Mesenchymal stem cell (in vitro differentiated cells and primary cell): ENCODE results near the gene HEYL.
A peak's percentile ranks its signal among the peaks of the same experiment; 100 is the strongest.

ENCODE experiments used
- DNase-seq: peaks from one replicate; pipeline ENCODE4 v3.0.0-alpha.2; 2013
- H2AFZ ChIP-seq: one replicate; pipeline ENCODE4 v1.6.1; 2013; ENCODE audit warnings: low read depth, mild to moderate bottlenecking, control low read depth, inconsistent platforms, low read length, moderate library complexity
- H2AK5ac ChIP-seq: 2 replicates; pipeline ENCODE4 v1.6.1; 2013; ENCODE audit warnings: low read length, moderate library complexity, mild to moderate bottlenecking, inconsistent platforms; ENCODE audit not compliant: severe bottlenecking
- H2BK120ac ChIP-seq: one replicate; pipeline ENCODE4 v1.6.1; 2013; ENCODE audit warnings: low read depth, mild to moderate bottlenecking, inconsistent platforms, low read length, moderate library complexity
- H2BK12ac ChIP-seq, 2 experiments: one replicate each; pipeline ENCODE4 v1.6.1; 2013; ENCODE audit warnings: inconsistent platforms in 2 of 2, low read length in 2 of 2, mild to moderate bottlenecking in 2 of 2, moderate library complexity in 2 of 2, control low read depth in 1 of 2
- H2BK15ac ChIP-seq: one replicate; pipeline ENCODE4 v1.6.1; 2013; ENCODE audit warnings: mild to moderate bottlenecking, low read depth, inconsistent platforms; ENCODE audit not compliant: poor library complexity, severe bottlenecking
- H2BK5ac ChIP-seq: 2 replicates; pipeline ENCODE4 v1.6.1; 2013; ENCODE audit warnings: low read depth, mild to moderate bottlenecking, low read length, control low read depth, inconsistent platforms; ENCODE audit not compliant: poor library complexity, severe bottlenecking
- H3K14ac ChIP-seq, 2 experiments: one replicate each; pipeline ENCODE4 v1.6.1; 2013; ENCODE audit warnings: inconsistent platforms in 2 of 2, low read length in 2 of 2, control low read depth in 1 of 2, mild to moderate bottlenecking in 1 of 2, moderate library complexity in 1 of 2
- H3K18ac ChIP-seq, 2 experiments: one replicate each; pipeline ENCODE4 v1.6.1; 2013; ENCODE audit warnings: inconsistent platforms in 2 of 2, low read length in 2 of 2, control low read depth in 1 of 2, low read depth in 1 of 2, mild to moderate bottlenecking in 1 of 2
- H3K23ac ChIP-seq, 2 experiments: one replicate each; pipeline ENCODE4 v1.6.1; 2013; ENCODE audit warnings: inconsistent platforms in 2 of 2, low read length in 2 of 2, mild to moderate bottlenecking in 2 of 2, moderate library complexity in 2 of 2, control low read depth in 1 of 2
- H3K27ac ChIP-seq: 2 replicates; pipeline ENCODE4 v1.5.1; 2013; ENCODE audit warnings: mild to moderate bottlenecking, moderate library complexity, low read length, control low read depth, inconsistent platforms; ENCODE audit not compliant: poor library complexity, severe bottlenecking
- H3K27me3 ChIP-seq, 2 experiments: 2 replicates each; pipeline versions ENCODE4 v1.6.1 to v1.7.0; 2013; ENCODE audit warnings: low read length in 2 of 2, mild to moderate bottlenecking in 2 of 2, moderate library complexity in 2 of 2, control low read depth in 1 of 2, inconsistent platforms in 1 of 2; ENCODE audit not compliant: control insufficient read depth in 1 of 2, insufficient read depth in 1 of 2
- H3K36me3 ChIP-seq, 2 experiments: 2 replicates each; pipeline versions ENCODE4 v1.6.1 to v1.7.0; 2013; ENCODE audit warnings: low read length in 2 of 2, control low read depth in 1 of 2, inconsistent platforms in 1 of 2, low read depth in 1 of 2, mild to moderate bottlenecking in 1 of 2; ENCODE audit not compliant: insufficient read depth in 2 of 2, control insufficient read depth in 1 of 2
- H3K4ac ChIP-seq, 2 experiments: one replicate each; pipeline ENCODE4 v1.6.1; 2013; ENCODE audit warnings: inconsistent platforms in 2 of 2, low read length in 2 of 2, mild to moderate bottlenecking in 2 of 2, moderate library complexity in 2 of 2, control low read depth in 1 of 2, low read depth in 1 of 2
- H3K4me1 ChIP-seq: 2 replicates; pipeline ENCODE4 v1.6.1; 2013; ENCODE audit warnings: low read depth, low read length, control low read depth; ENCODE audit not compliant: control insufficient read depth, insufficient read depth
- H3K4me2 ChIP-seq: 2 replicates; pipeline ENCODE4 v1.6.1; 2013; ENCODE audit warnings: low read length, mild to moderate bottlenecking, inconsistent platforms; ENCODE audit not compliant: poor library complexity, severe bottlenecking
- H3K4me3 ChIP-seq, 2 experiments: 2 replicates each; pipeline versions ENCODE4 v1.5.1 to v1.7.0; 2013; ENCODE audit warnings: low read length in 2 of 2, mild to moderate bottlenecking in 2 of 2, control low read depth in 1 of 2, low read depth in 1 of 2; ENCODE audit not compliant: insufficient read depth in 1 of 2
- H3K79me1 ChIP-seq: replicated peaks from 2 replicates; pipeline ENCODE4 v1.6.1; 2013; ENCODE audit warnings: mild to moderate bottlenecking, control low read depth, low read length, inconsistent platforms; ENCODE audit not compliant: poor library complexity, severe bottlenecking
- H3K9ac ChIP-seq: 2 replicates; pipeline ENCODE4 v1.7.0; 2013; ENCODE audit warnings: mild to moderate bottlenecking, low read length, moderate library complexity
- H3K9me3 ChIP-seq: 2 replicates; pipeline ENCODE4 v1.7.0; 2013; ENCODE audit warnings: mild to moderate bottlenecking, low read length; ENCODE audit not compliant: control insufficient read depth
- H4K8ac ChIP-seq: one replicate; pipeline ENCODE4 v1.6.1; 2013; ENCODE audit warnings: inconsistent platforms, mild to moderate bottlenecking, low read length, moderate library complexity
- H4K91ac ChIP-seq: one replicate; pipeline ENCODE4 v1.6.1; 2013; ENCODE audit warnings: mild to moderate bottlenecking, low read length, inconsistent platforms
- WGBS: methylation state at CpG from one replicate; pipeline ENCODE4 v1.1.7; 2013; ENCODE audit warnings: mixed read lengths; 5-methylcytosine and 5-hydroxymethylcytosine counted together

The HEYL gene

DNA sequence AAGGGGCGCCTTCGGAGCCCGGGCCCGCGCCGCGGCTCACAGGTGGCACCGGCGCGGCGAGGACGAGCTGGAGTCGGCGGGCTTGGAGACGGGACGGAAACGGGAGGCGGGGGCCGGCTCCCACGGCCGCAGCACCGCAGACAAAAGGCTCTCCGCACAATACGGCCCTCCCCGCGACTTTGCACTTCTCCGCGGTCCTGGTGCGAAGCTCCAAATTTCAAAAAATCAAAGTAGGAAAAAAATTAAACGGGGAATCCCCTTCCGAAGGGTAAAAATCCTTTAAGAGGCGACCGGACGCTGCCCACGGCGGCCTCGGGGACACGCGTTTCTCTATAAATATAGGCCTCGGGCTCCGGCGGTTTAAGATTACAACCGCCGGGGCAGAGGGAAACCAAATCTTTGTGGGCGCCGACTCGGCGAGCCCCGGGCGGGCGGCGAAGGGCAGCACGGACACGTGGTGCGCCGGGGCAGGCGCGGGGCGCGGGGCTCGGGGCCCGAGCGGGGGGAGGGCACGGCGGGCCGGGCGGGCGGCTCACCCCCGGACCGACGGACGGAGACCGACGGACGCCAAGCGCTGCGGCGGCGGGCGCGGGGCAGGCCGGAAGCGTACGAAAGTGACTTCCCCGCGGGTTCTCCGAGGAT, 63.3 kb downstream of the HEYL start:
- no peak overlapping the region for H2BK5ac ChIP-seq
- H3K79me1 ChIP-seq: peaks cover 2% of the 10 kb centered on the region
- no peak overlapping the region for H2AFZ ChIP-seq
- H2BK12ac ChIP-seq: no peak overlapping the region
- H4K91ac ChIP-seq: no peak overlapping the region
- no peak overlapping the region for H3K27ac ChIP-seq
- under 1% methylated on average over 76 of the region's 87 CpGs for WGBS
- H3K9ac ChIP-seq: peak overlapping the region; percentile 97
- H3K4me2 ChIP-seq: peak overlapping the region; percentile 74
- DNase-seq: peak; percentile 45
- peak overlapping the region in 1 of 2 experiments; percentile 92 for H3K23ac ChIP-seq
- H3K18ac ChIP-seq: peak overlapping the region; percentile 28 to 78
- H3K4me3 ChIP-seq: peak overlapping the region; percentile 88
- peak overlapping the region; percentile 36 to 90 for H3K14ac ChIP-seq
- peaks cover 19% of the 10 kb centered on the region for H3K4me1 ChIP-seq
- H2BK15ac ChIP-seq: peak overlapping the region; percentile 83
- H4K8ac ChIP-seq: peak overlapping the region; percentile 49
- H3K36me3 ChIP-seq: peaks cover 24 to 36% of the 10 kb centered on the region in 2 experiments
- no peak overlapping the region for H2AK5ac ChIP-seq
- no peaks in the 10 kb centered on the region for H3K9me3 ChIP-seq
- peak overlapping the region in 1 of 2 experiments; percentile 61 for H3K4ac ChIP-seq
- peak overlapping the region; percentile 61 for H2BK120ac ChIP-seq
- H3K27me3 ChIP-seq: no peaks in the 10 kb centered on the region

DNA sequence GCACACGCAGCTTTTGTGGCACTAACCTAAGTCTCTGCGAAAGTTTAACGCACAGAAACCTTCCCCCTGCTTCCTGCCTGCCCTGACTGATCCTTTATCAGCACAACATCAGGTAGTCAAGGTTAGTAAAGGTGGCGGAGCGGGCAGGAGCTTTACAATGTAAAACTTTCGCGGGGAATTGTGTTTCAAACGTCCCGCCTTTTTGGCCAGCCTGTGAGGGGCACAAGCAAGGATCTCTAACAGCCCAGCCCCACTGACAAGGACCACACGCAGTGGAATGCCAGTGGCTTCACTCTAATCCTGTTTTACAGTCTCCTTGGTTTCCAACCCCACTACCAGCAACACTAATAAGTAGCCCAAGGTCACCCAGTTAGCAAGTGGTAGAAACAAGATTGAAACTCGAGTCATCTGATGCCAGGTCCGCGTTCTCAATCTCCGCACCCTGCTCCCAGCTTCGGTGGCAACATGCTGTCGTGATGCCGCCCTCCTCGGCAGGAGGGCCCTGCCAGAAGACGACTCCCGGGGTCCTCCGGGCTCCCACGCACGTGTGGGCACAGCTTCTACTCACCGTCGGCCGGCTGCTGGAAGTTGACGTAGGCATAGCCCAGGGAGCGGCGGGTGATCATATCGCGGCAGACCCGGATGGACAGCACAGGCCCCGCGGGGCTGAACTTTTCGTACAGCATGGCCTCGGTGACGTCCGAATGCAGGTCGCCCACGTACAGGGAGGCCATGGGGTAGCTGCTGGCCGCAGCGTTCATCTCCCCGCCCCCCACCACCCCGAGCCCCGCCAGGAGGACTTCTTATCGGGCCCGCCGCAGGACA, 64.0 kb downstream of the HEYL start:
- Histone ChIP-seq H2AK5ac (no peak overlapping the region), H2BK120ac (no peak overlapping the region), H3K23ac (peak overlapping the region in 1 of 2 experiments; percentile 96), H3K27me3 (no peaks in the 10 kb centered on the region), H2AFZ (no peak overlapping the region), H3K9ac (peak overlapping the region; percentile 97), H3K4ac (peak overlapping the region in 1 of 2 experiments; percentile 44), H3K4me3 (peak overlapping the region; percentile 88), H3K79me1 (peaks cover 6% of the 10 kb centered on the region), H3K4me2 (peak overlapping the region; percentile 76), H3K4me1 (peaks cover 21% of the 10 kb centered on the region), H3K9me3 (no peaks in the 10 kb centered on the region), H3K36me3 (peaks cover 31 to 43% of the 10 kb centered on the region in 2 experiments), H2BK12ac (no peak overlapping the region), H4K8ac (no peak overlapping the region), H3K27ac (no peak overlapping the region), H2BK5ac (no peak overlapping the region), H4K91ac (no peak overlapping the region), H3K18ac (peak overlapping the region in 1 of 2 experiments; percentile 76), H2BK15ac (no peak overlapping the region), H3K14ac (peak overlapping the region in 1 of 2 experiments; percentile 92)
- peak; percentile 78 for DNase-seq
- 4% methylated on average over 39 of the region's 48 CpGs for WGBS

GRCh38 chr1:39574646-39575045, 64.8 kb downstream of the HEYL start:
- WGBS: 28% methylated on average over 4 of the region's 5 CpGs
- Histone ChIP-seq H3K27ac (no peak overlapping the region), H2AFZ (no peak overlapping the region), H3K79me1 (peaks cover 11% of the 10 kb centered on the region), H3K9ac (peak overlapping the region; percentile 97), H2AK5ac (no peak overlapping the region), H3K4me2 (peak overlapping the region; percentile 76), H2BK5ac (no peak overlapping the region), H3K4ac (no peak overlapping the region), H4K8ac (no peak overlapping the region), H3K4me1 (peaks cover 21% of the 10 kb centered on the region), H2BK120ac (no peak overlapping the region), H3K18ac (no peak overlapping the region), H3K36me3 (peaks cover 35 to 50% of the 10 kb centered on the region in 2 experiments), H3K4me3 (peak overlapping the region in 1 of 2 experiments; percentile 88), H4K91ac (no peak overlapping the region), H3K27me3 (no peaks in the 10 kb centered on the region), H3K14ac (no peak overlapping the region), H3K23ac (no peak overlapping the region), H2BK12ac (no peak overlapping the region), H2BK15ac (no peak overlapping the region), H3K9me3 (no peaks in the 10 kb centered on the region)
- no peak for DNase-seq
